ENCODE data around the gene ZBED6. TPM values are rescaled to one million over a fixed set of nuclear protein-coding genes. Genes with fewer than 3 reads are reported as not detected.

The ZBED6 gene
- total and polyA plus RNA-seq, 2 donors (not counting 3 experiments of a cell fraction or from before 2014, with no cell fraction given): 6.4 to 38.9 TPM

GRCh38 chr1:203789966-203790365 lies 5.5 kb upstream of the ZBED6 start:
- Histone ChIP-seq H3K27ac (ENCODE audit: insufficient read depth, low read depth, low read length) (no peak overlapping the region), H3K27me3 (ENCODE audit: control insufficient read depth in 2 of 2, insufficient read depth in 2 of 2, low read length in 2 of 2) (no peaks in the 10 kb centered on the region), H3K9me3 (replicated peaks; ENCODE audit: control insufficient read depth, insufficient read depth, low read length) (no peaks in the 10 kb centered on the region), H3K4me2 (ENCODE audit: insufficient read depth, low read length) (no peak overlapping the region), H3K79me2 (ENCODE audit: control insufficient read depth, insufficient read depth, low read length) (no peaks in the 10 kb centered on the region), H3K9ac (replicated peaks; ENCODE audit: extremely low read depth, insufficient read depth, low read length) (no peak overlapping the region), H4K20me1 (replicated peaks; ENCODE audit: control insufficient read depth, extremely low read depth, insufficient read depth, low read length) (no peaks in the 10 kb centered on the region), H3K9me1 (replicated peaks; ENCODE audit: control insufficient read depth, extremely low read depth, insufficient read depth, low read length) (no peaks in the 10 kb centered on the region), H3K36me3 (ENCODE audit: control insufficient read depth in 2 of 2, extremely low read depth in 1 of 2, insufficient read depth in 2 of 2, low read length in 2 of 2) (no peaks in the 10 kb centered on the region), H3K4me3 (replicated peaks in 1 of 3; ENCODE audit: insufficient read depth in 1 of 3, low read depth in 1 of 3, low read length in 3 of 3) (no peak overlapping the region), H2AFZ (ENCODE audit: low read depth, low read length) (no peak overlapping the region), H3K4me1 (ENCODE audit: control insufficient read depth, extremely low read depth, insufficient read depth, low read length) (peaks cover 1% of the 10 kb centered on the region)
- TF ChIP-seq GATA2 (IDR thresholded peaks at IDR 0.05; ENCODE audit: insufficient read depth, insufficient read length, low read depth, low read length) (no peak), EZH2 (IDR thresholded peaks at IDR 0.05; ENCODE audit: borderline replicate concordance, low read depth, low read length, severe bottlenecking) (no peak), POLR2AphosphoS5 (IDR thresholded peaks at IDR 0.05; ENCODE audit: insufficient read depth, low read depth, low read length) (no peak), MAX (IDR thresholded peaks at IDR 0.05; ENCODE audit: insufficient read depth, insufficient read length) (no peak), POLR2A (IDR thresholded peaks at IDR 0.05; ENCODE audit: low read depth, low read length) (no peak), FOS (IDR thresholded peaks at IDR 0.05; ENCODE audit: borderline replicate concordance, insufficient read depth, low read length) (no peak), JUN (IDR thresholded peaks at IDR 0.05; ENCODE audit: borderline replicate concordance, insufficient read depth, insufficient read length, low read depth) (no peak), CTCF (IDR thresholded peaks at IDR 0.05; ENCODE audit: extremely low read depth in 1 of 2, insufficient read depth in 1 of 2, low read depth in 1 of 2, low read length in 2 of 2) (no peak), MYC (IDR thresholded peaks at IDR 0.05; ENCODE audit: low read depth, low read length) (no peak)
- intact Hi-C loops (cut with micrococcal nuclease): no loop called here
- ChIA-PET CTCF (interaction anchor here (0.6 to 1.4 kb wide), 3 partner anchors 12 to 194 kb away, joined by 3 to 4 read pairs (median 3); no protein-coding TSS in a partner anchor), POLR2A (no interaction called here)
- FAIRE-seq: no peak
- no TSS peak for BruUV-seq (replicated peaks)
- dilution Hi-C loops (cut with MboI; ENCODE audit: extremely low pct_ligation_motif_present, low sequenced_read_pairs): no loop called here
- no peak for DNase-seq (ENCODE audit: low read depth, low spot score)
